ENCODE measurements around the gene TACR1.

Gene TACR1

GRCh38 chr2:75087736-75088135, 111.6 kb downstream of the TACR1 start:
- TF ChIP-seq CTCF (IDR thresholded peaks at IDR 0.05; ENCODE audit: control insufficient read depth, insufficient read depth, low read depth, low read length, missing control alignments) = no peak
- H3K4me3 ChIP-seq (ENCODE audit: control insufficient read depth, low read depth, low read length) = no peak overlapping the region
- DNase-seq (ENCODE audit: low read depth) = no peak

- DNase-seq (ENCODE audit: low read depth) = no peak
- no peak for TF ChIP-seq CTCF (IDR thresholded peaks at IDR 0.05; ENCODE audit: control insufficient read depth, insufficient read depth, low read depth, low read length, missing control alignments)
- H3K4me3 ChIP-seq (ENCODE audit: control insufficient read depth, low read depth, low read length) = no peak overlapping the region
These were observed 119.7 kb downstream of the TACR1 start for GRCh38 chr2:75079575-75079974.

GRCh38 chr2:75077909-75078308, 121.4 kb downstream of the TACR1 start:
- DNase-seq (ENCODE audit: low read depth) = no peak
- no peak for TF ChIP-seq CTCF (IDR thresholded peaks at IDR 0.05; ENCODE audit: control insufficient read depth, insufficient read depth, low read depth, low read length, missing control alignments)
- H3K4me3 ChIP-seq (ENCODE audit: control insufficient read depth, low read depth, low read length) = no peak overlapping the region

GRCh38 chr2:75076088-75076487, 123.2 kb downstream of the TACR1 start:
- no peak for TF ChIP-seq CTCF (IDR thresholded peaks at IDR 0.05; ENCODE audit: control insufficient read depth, insufficient read depth, low read depth, low read length, missing control alignments)
- H3K4me3 ChIP-seq (ENCODE audit: control insufficient read depth, low read depth, low read length) = no peak overlapping the region
- DNase-seq (ENCODE audit: low read depth) = no peak

- H3K4me3 ChIP-seq (ENCODE audit: control insufficient read depth, low read depth, low read length) = no peak overlapping the region
- DNase-seq (ENCODE audit: low read depth) = no peak
- no peak for TF ChIP-seq CTCF (IDR thresholded peaks at IDR 0.05; ENCODE audit: control insufficient read depth, insufficient read depth, low read depth, low read length, missing control alignments)
These were observed 124.6 kb downstream of the TACR1 start for GRCh38 chr2:75074708-75075107.

- H3K4me3 ChIP-seq (ENCODE audit: control insufficient read depth, low read depth, low read length) = no peak overlapping the region
- TF ChIP-seq CTCF (IDR thresholded peaks at IDR 0.05; ENCODE audit: control insufficient read depth, insufficient read depth, low read depth, low read length, missing control alignments) = no peak
- no peak for DNase-seq (ENCODE audit: low read depth)
These were observed 125.1 kb downstream of the TACR1 start for GRCh38 chr2:75074228-75074627.

- DNase-seq (ENCODE audit: low read depth) = no peak
- H3K4me3 ChIP-seq (ENCODE audit: control insufficient read depth, low read depth, low read length) = no peak overlapping the region
- no peak for TF ChIP-seq CTCF (IDR thresholded peaks at IDR 0.05; ENCODE audit: control insufficient read depth, insufficient read depth, low read depth, low read length, missing control alignments)
These were observed 127.6 kb downstream of the TACR1 start for GRCh38 chr2:75071766-75072165.

All from AG09309 (cell line).